ENCODE results near the gene ZAP70.

The ZAP70 gene

GRCh38 chr2:97733341-97734035 lies 20.1 kb downstream of the ZAP70 start:
- no peak for DNase-seq
- CTCF ChIA-PET = interaction anchor here (0.6 to 1.2 kb wide), 3 partner anchors 9 to 778 kb away, joined by 3 to 4 read pairs (median 3); no protein-coding TSS in a partner anchor
- H3K27ac ChIP-seq (ENCODE audit: insufficient read depth in 1 of 2, low read depth in 1 of 2, low read length in 2 of 2, poor library complexity in 1 of 2, severe bottlenecking in 2 of 2) = no peak overlapping the region
- H3K9me3 ChIP-seq (ENCODE audit: control extremely low read depth in 1 of 5, control insufficient read depth in 4 of 5, insufficient read depth in 2 of 5, low read depth in 1 of 5, low read length in 4 of 5) = peaks cover 0 to 8% (median 4%) of the 10 kb centered on the region in 5 experiments
- H3K4me3 ChIP-seq (ENCODE audit: control insufficient read depth in 1 of 7, extremely low read depth in 1 of 7, insufficient read depth in 4 of 7, low read depth in 2 of 7, low read length in 6 of 7) = no peak overlapping the region
- 94% methylated on average over 16 of the region's 20 CpGs for WGBS (ENCODE audit: insufficient coverage)
- H3K27me3 ChIP-seq (replicated peaks in 2 of 5; ENCODE audit: control insufficient read depth in 4 of 5, insufficient read depth in 5 of 5, low read length in 4 of 5) = no peaks in the 10 kb centered on the region
- H3K4me1 ChIP-seq (ENCODE audit: control extremely low read depth in 1 of 4, control insufficient read depth in 4 of 4, insufficient read depth in 4 of 4, low read length in 3 of 4) = no peaks in the 10 kb centered on the region
- H3K36me3 ChIP-seq (ENCODE audit: control insufficient read depth in 4 of 4, insufficient read depth in 4 of 4, low read length in 3 of 4) = peaks cover 0 to 7% (median 0%) of the 10 kb centered on the region in 4 experiments
- POLR2A ChIA-PET = no interaction called here

- no peak for DNase-seq
- WGBS (ENCODE audit: insufficient coverage) = 96% methylated on average over 36 of the region's 44 CpGs
- peaks cover 0 to 7% (median 0%) of the 10 kb centered on the region in 4 experiments for H3K36me3 ChIP-seq (ENCODE audit: control insufficient read depth in 4 of 4, insufficient read depth in 4 of 4, low read length in 3 of 4)
Measured at GRCh38 chr2:97734061-97735051, 21.0 kb downstream of the ZAP70 start.

GRCh38 chr2:97735161-97735561 lies 21.8 kb downstream of the ZAP70 start:
- H3K4me1 ChIP-seq (ENCODE audit: control extremely low read depth in 1 of 4, control insufficient read depth in 4 of 4, insufficient read depth in 4 of 4, low read length in 3 of 4) = no peaks in the 10 kb centered on the region
- POLR2A ChIA-PET = no interaction called here
- H3K27me3 ChIP-seq (replicated peaks in 2 of 5; ENCODE audit: control insufficient read depth in 4 of 5, insufficient read depth in 5 of 5, low read length in 4 of 5) = no peaks in the 10 kb centered on the region
- DNase-seq = no peak
- CTCF ChIA-PET = interaction anchor here (1.0 kb wide), 1 partner anchor 37 kb away, joined by 4 read pairs; no protein-coding TSS in a partner anchor
- WGBS (ENCODE audit: insufficient coverage) = 98% methylated on average over 27 of the region's 29 CpGs
- no peak overlapping the region for H3K4me3 ChIP-seq (ENCODE audit: control insufficient read depth in 1 of 7, extremely low read depth in 1 of 7, insufficient read depth in 4 of 7, low read depth in 2 of 7, low read length in 6 of 7)
- peaks cover 0 to 5% (median 0%) of the 10 kb centered on the region in 4 experiments for H3K36me3 ChIP-seq (ENCODE audit: control insufficient read depth in 4 of 4, insufficient read depth in 4 of 4, low read length in 3 of 4)
- H3K27ac ChIP-seq (ENCODE audit: insufficient read depth in 1 of 2, low read depth in 1 of 2, low read length in 2 of 2, poor library complexity in 1 of 2, severe bottlenecking in 2 of 2) = no peak overlapping the region
- peaks cover 0 to 4% (median 1%) of the 10 kb centered on the region in 5 experiments for H3K9me3 ChIP-seq (ENCODE audit: control extremely low read depth in 1 of 5, control insufficient read depth in 4 of 5, insufficient read depth in 2 of 5, low read depth in 1 of 5, low read length in 4 of 5)

More at GRCh38 chr2:97734061-97735051, 21.0 kb downstream of the ZAP70 start:
- Histone ChIP-seq H3K4me1 (ENCODE audit: control extremely low read depth in 1 of 4, control insufficient read depth in 4 of 4, insufficient read depth in 4 of 4, low read length in 3 of 4) (no peaks in the 10 kb centered on the region), H3K4me3 (ENCODE audit: control insufficient read depth in 1 of 7, extremely low read depth in 1 of 7, insufficient read depth in 4 of 7, low read depth in 2 of 7, low read length in 6 of 7) (no peak overlapping the region), H3K27me3 (replicated peaks in 2 of 5; ENCODE audit: control insufficient read depth in 4 of 5, insufficient read depth in 5 of 5, low read length in 4 of 5) (no peaks in the 10 kb centered on the region), H3K27ac (ENCODE audit: insufficient read depth in 1 of 2, low read depth in 1 of 2, low read length in 2 of 2, poor library complexity in 1 of 2, severe bottlenecking in 2 of 2) (no peak overlapping the region), H3K9me3 (ENCODE audit: control extremely low read depth in 1 of 5, control insufficient read depth in 4 of 5, insufficient read depth in 2 of 5, low read depth in 1 of 5, low read length in 4 of 5) (peaks cover 0 to 8% (median 4%) of the 10 kb centered on the region in 5 experiments)
- ChIA-PET POLR2A (no interaction called here), CTCF (interaction anchor here (0.6 to 1.2 kb wide), 2 partner anchors 8 to 779 kb away, joined by 3 to 4 read pairs; no protein-coding TSS in a partner anchor)

GRCh38 chr2:97736185-97736584 lies 22.8 kb downstream of the ZAP70 start:
- no peak for DNase-seq
- ChIA-PET POLR2A (no interaction called here), CTCF (interaction anchor here (1.0 to 1.1 kb wide), 2 partner anchors 27 to 38 kb away, joined by 4 read pairs; no protein-coding TSS in a partner anchor)
- Histone ChIP-seq H3K36me3 (ENCODE audit: control insufficient read depth in 4 of 4, insufficient read depth in 4 of 4, low read length in 3 of 4) (peaks cover 0 to 3% (median 0%) of the 10 kb centered on the region in 4 experiments), H3K9me3 (ENCODE audit: control extremely low read depth in 1 of 5, control insufficient read depth in 4 of 5, insufficient read depth in 2 of 5, low read depth in 1 of 5, low read length in 4 of 5) (no peaks in the 10 kb centered on the region), H3K27me3 (replicated peaks in 2 of 5; ENCODE audit: control insufficient read depth in 4 of 5, insufficient read depth in 5 of 5, low read length in 4 of 5) (no peaks in the 10 kb centered on the region), H3K27ac (ENCODE audit: insufficient read depth in 1 of 2, low read depth in 1 of 2, low read length in 2 of 2, poor library complexity in 1 of 2, severe bottlenecking in 2 of 2) (no peak overlapping the region), H3K4me1 (ENCODE audit: control extremely low read depth in 1 of 4, control insufficient read depth in 4 of 4, insufficient read depth in 4 of 4, low read length in 3 of 4) (peaks cover 0 to 2% (median 0%) of the 10 kb centered on the region in 4 experiments), H3K4me3 (ENCODE audit: control insufficient read depth in 1 of 7, extremely low read depth in 1 of 7, insufficient read depth in 4 of 7, low read depth in 2 of 7, low read length in 6 of 7) (no peak overlapping the region)
- WGBS (ENCODE audit: insufficient coverage) = 88% methylated on average over 3 of the region's 4 CpGs

GRCh38 chr2:97736608-97737330 lies 23.4 kb downstream of the ZAP70 start:
- ChIA-PET CTCF (interaction anchor here (0.9 to 1.4 kb wide), 4 partner anchors 9 to 27 kb away, joined by 4 read pairs; no protein-coding TSS in a partner anchor), POLR2A (no interaction called here)
- no peak for DNase-seq
- H3K4me1 ChIP-seq (ENCODE audit: control extremely low read depth in 1 of 4, control insufficient read depth in 4 of 4, insufficient read depth in 4 of 4, low read length in 3 of 4) = peaks cover 0 to 2% (median 0%) of the 10 kb centered on the region in 4 experiments
- H3K36me3 ChIP-seq (ENCODE audit: control insufficient read depth in 4 of 4, insufficient read depth in 4 of 4, low read length in 3 of 4) = peaks cover 0 to 3% (median 0%) of the 10 kb centered on the region in 4 experiments
- H3K4me3 ChIP-seq (ENCODE audit: control insufficient read depth in 1 of 7, extremely low read depth in 1 of 7, insufficient read depth in 4 of 7, low read depth in 2 of 7, low read length in 6 of 7) = no peak overlapping the region
- no peak overlapping the region for H3K27ac ChIP-seq (ENCODE audit: insufficient read depth in 1 of 2, low read depth in 1 of 2, low read length in 2 of 2, poor library complexity in 1 of 2, severe bottlenecking in 2 of 2)
- no peaks in the 10 kb centered on the region for H3K27me3 ChIP-seq (replicated peaks in 2 of 5; ENCODE audit: control insufficient read depth in 4 of 5, insufficient read depth in 5 of 5, low read length in 4 of 5)
- 95% methylated on average over 18 of the region's 20 CpGs for WGBS (ENCODE audit: insufficient coverage)
- H3K9me3 ChIP-seq (ENCODE audit: control extremely low read depth in 1 of 5, control insufficient read depth in 4 of 5, insufficient read depth in 2 of 5, low read depth in 1 of 5, low read length in 4 of 5) = no peaks in the 10 kb centered on the region

- H3K4me1 ChIP-seq (ENCODE audit: control extremely low read depth in 1 of 4, control insufficient read depth in 4 of 4, insufficient read depth in 4 of 4, low read length in 3 of 4) = peaks cover 0 to 5% (median 2%) of the 10 kb centered on the region in 4 experiments
- peaks cover 0 to 3% (median 0%) of the 10 kb centered on the region in 4 experiments for H3K36me3 ChIP-seq (ENCODE audit: control insufficient read depth in 4 of 4, insufficient read depth in 4 of 4, low read length in 3 of 4)
- WGBS (ENCODE audit: insufficient coverage) = 96% methylated on average over 27 of the region's 32 CpGs
- CTCF ChIA-PET = interaction anchor here (0.9 to 1.4 kb wide), 3 partner anchors 9 to 11 kb away, joined by 4 read pairs; no protein-coding TSS in a partner anchor
- POLR2A ChIA-PET = no interaction called here
- no peak overlapping the region for H3K27ac ChIP-seq (ENCODE audit: insufficient read depth in 1 of 2, low read depth in 1 of 2, low read length in 2 of 2, poor library complexity in 1 of 2, severe bottlenecking in 2 of 2)
- no peak for DNase-seq
- no peaks in the 10 kb centered on the region for H3K9me3 ChIP-seq (ENCODE audit: control extremely low read depth in 1 of 5, control insufficient read depth in 4 of 5, insufficient read depth in 2 of 5, low read depth in 1 of 5, low read length in 4 of 5)
- H3K4me3 ChIP-seq (ENCODE audit: control insufficient read depth in 1 of 7, extremely low read depth in 1 of 7, insufficient read depth in 4 of 7, low read depth in 2 of 7, low read length in 6 of 7) = no peak overlapping the region
- no peaks in the 10 kb centered on the region for H3K27me3 ChIP-seq (replicated peaks in 2 of 5; ENCODE audit: control insufficient read depth in 4 of 5, insufficient read depth in 5 of 5, low read length in 4 of 5)
Measured at GRCh38 chr2:97737421-97738178, 24.2 kb downstream of the ZAP70 start.

Data from common myeloid progenitor, CD34-positive (primary cell).